K562 (cell line): ENCODE data around the gene SORCS2.

Experiments used
- CEBPB ChIP-seq: fragments of 450-650 bp; IDR thresholded peaks from 2 replicates; pipeline ENCODE4 v1.6.1; 2016; ENCODE audit warnings: missing genetic modification characterization, missing compliant biosample characterization
- FOXP1 ChIP-seq: sonication (generic); formaldehyde crosslinking; IDR thresholded peaks from 2 replicates; pipeline ENCODE4 v1.8.0; 2022; ENCODE audit warnings: mild to moderate bottlenecking, missing genetic modification reagents
- NONO ChIP-seq, 2 experiments: fragments of 200-400 bp in 1 of 2; fragments of 450-650 bp in 1 of 2; formaldehyde crosslinking in 1 of 2; IDR thresholded peaks; 2 replicates each; pipeline ENCODE4 v1.6.1; 2017; ENCODE audit warnings: low read depth in 2 of 2, mild to moderate bottlenecking in 2 of 2, moderate library complexity in 2 of 2, low read length in 1 of 2
- SOX6 ChIP-seq: fragments of 450-650 bp; IDR thresholded peaks from 2 replicates; pipeline ENCODE4 v1.6.1; 2014; ENCODE audit warnings: mild to moderate bottlenecking
- TCF7L2 ChIP-seq: fragments of 150-350 bp; IDR thresholded peaks from 2 replicates; pipeline ENCODE4 v1.6.1; 2016; ENCODE audit warnings: low read depth, mild to moderate bottlenecking, low read length, moderate library complexity
- TF ChIP-seq, protein P1 (sequence below): sonication (generic); formaldehyde crosslinking; IDR thresholded peaks from 2 replicates; pipeline ENCODE4 v1.8.0; 2022; ENCODE audit warnings: mild to moderate bottlenecking, missing genetic modification reagents, borderline replicate concordance
- TF ChIP-seq, protein P2 (sequence below): sonication (generic); formaldehyde crosslinking; IDR thresholded peaks from 2 replicates; pipeline ENCODE4 v1.8.1; 2023; ENCODE audit warnings: mild to moderate bottlenecking, missing genetic modification reagents

DNA sequence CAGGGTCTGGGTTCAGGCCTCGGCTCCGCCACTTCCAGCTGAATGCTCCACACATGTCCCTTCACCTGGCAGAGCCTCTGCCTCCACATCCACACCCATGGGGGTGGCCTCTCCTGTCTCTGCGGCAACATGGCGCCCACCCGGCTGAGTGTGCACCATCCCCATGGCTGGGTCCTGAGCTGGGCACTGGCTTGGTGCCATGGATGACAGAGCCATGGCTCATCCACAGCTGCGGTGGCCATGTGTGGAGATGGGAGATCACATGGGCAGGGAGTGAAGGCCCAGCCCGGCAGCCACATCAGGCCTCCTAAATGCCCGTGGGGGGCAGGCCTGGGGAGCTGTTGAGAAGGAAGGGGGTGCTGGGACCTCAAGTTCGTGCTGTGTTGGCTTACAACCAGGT, 533.6 kb downstream of the SORCS2 start:
- TF ChIP-seq SOX6, result no peak
- no peak for TF ChIP-seq NONO (IDR thresholded peaks at IDR 0.05; ENCODE audit: low read depth in 2 of 2, low read length in 1 of 2)
- TF ChIP-seq, protein P1, sequence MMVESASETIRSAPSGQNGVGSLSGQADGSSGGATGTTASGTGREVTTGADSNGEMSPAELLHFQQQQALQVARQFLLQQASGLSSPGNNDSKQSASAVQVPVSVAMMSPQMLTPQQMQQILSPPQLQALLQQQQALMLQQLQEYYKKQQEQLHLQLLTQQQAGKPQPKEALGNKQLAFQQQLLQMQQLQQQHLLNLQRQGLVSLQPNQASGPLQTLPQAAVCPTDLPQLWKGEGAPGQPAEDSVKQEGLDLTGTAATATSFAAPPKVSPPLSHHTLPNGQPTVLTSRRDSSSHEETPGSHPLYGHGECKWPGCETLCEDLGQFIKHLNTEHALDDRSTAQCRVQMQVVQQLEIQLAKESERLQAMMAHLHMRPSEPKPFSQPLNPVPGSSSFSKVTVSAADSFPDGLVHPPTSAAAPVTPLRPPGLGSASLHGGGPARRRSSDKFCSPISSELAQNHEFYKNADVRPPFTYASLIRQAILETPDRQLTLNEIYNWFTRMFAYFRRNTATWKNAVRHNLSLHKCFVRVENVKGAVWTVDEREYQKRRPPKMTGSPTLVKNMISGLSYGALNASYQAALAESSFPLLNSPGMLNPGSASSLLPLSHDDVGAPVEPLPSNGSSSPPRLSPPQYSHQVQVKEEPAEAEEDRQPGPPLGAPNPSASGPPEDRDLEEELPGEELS (CRISPR knock-in tag), result no peak
- no peak for TF ChIP-seq TCF7L2
- TF ChIP-seq CEBPB (tag), result no peak
- no peak for TF ChIP-seq FOXP1 (CRISPR knock-in tag)
- TF ChIP-seq, protein P2, sequence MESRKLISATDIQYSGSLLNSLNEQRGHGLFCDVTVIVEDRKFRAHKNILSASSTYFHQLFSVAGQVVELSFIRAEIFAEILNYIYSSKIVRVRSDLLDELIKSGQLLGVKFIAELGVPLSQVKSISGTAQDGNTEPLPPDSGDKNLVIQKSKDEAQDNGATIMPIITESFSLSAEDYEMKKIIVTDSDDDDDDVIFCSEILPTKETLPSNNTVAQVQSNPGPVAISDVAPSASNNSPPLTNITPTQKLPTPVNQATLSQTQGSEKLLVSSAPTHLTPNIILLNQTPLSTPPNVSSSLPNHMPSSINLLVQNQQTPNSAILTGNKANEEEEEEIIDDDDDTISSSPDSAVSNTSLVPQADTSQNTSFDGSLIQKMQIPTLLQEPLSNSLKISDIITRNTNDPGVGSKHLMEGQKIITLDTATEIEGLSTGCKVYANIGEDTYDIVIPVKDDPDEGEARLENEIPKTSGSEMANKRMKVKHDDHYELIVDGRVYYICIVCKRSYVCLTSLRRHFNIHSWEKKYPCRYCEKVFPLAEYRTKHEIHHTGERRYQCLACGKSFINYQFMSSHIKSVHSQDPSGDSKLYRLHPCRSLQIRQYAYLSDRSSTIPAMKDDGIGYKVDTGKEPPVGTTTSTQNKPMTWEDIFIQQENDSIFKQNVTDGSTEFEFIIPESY (CRISPR knock-in tag), result no peak
